GM21786 (cell line): ENCODE measurements around the gene TSPAN14.
A peak's percentile ranks its signal among the peaks of the same experiment; 100 is the strongest.

Experiments
- ATAC-seq: cut with Tn5 transposase; IDR thresholded peaks from one replicate; pipeline ENCODE4 v1.9.1; 2021; ENCODE audit not compliant: unreplicated experiment

Gene TSPAN14

DNA sequence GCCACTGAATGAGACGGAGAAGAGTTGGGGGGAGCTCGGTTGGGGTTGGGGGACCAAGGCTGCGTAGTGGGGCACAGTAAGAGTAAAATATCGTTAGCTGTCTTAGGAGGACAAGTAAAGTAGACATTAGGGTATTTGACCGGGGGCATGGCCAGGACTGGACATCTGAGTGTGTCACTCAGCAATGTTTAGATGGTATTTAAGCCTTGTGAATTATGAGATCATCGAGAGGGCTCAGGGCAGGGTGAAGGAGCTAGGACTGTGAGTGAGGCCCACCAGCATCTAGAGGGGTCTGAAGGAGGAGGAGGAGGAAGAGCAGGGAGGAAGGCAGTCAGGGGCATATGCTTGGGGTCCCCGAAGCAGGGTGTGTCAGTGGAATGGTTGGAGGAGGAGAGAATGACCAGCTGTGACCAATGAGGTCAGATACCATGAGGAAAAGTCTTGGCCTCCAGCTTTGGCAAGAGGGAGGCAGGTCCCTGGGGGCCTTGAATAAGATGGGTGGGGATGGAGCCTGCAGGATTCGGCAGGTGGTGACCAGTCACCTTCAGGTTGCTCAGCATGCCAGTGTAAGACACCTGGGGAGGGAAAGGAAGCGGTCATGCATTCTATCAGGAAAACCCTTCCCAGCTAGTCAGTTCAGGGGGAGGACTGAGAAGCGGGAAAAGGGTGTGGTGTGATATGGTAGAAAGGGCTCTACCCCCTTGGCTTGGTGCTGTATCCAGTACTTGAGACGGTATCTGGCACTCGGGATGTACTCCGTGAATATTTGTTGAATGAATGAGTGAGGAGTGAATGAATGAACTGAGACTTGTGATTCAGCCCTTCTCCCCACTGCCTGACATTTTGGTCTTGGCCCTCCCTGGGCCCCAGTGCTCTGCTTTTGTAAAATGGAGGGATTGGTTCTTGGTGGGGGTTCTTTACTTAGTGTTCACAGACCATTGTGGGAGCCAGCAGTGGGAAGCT, 48.8 kb downstream of the TSPAN14 start:
- no peak for ATAC-seq

DNA sequence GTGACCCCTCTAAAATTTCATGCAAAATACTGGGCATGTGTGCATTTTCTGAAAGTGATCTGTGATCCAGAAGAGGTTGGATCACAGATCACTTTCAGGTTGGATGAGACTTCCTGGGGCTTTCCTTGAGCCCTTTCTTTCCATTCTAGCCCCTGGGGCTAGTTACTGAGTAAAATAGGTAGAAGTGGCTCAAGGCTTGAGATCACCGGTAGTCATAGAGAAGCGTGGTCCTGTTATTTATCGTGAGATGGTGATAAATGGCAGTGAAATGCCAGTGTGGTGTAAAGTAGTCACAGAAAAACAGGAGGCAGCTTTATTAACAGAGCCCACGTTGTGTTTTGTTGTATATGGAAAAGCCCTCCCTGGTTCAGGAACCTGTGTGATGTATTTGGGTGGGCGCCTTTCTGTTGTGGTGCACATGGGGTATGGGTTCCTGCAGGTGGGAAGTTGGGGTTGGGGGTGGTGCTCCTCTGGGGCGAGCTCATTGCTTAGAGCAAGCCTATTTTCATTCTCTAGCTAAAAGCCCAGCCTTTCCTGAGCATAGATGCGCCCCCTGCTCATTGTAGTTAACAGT, 49.6 kb downstream of the TSPAN14 start:
- ATAC-seq: no peak

DNA sequence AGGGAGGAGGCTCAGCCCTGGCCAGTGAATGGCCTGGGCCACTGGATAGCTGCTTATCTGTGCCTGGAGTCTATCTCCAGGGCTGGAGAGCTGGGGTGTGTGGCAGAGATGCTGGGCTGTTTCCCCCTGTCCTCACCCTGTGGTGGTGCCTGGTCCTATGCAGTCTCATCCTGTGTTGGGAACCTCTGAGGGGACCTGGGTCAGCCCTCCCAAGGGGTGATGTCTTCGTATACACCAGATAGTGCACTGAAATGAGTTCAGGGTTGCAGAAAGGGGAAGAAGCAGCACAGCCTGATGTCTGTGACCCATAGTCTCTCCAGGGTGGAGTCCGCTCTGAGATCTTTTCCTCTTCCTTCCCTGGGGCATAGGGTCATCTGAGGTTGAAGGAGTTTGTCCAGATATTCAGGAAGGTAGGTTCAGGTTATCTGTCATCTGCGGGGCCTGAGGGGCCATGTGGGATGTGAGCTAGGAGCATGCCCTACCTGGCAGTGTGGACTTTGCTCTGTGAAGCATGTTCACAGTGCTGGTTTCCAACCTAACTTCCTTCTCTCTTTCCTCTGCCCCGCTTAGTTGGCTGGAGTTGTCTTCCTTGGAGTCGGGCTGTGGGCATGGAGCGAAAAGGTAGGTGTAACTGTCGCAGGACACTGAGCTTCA, 50.2 kb downstream of the TSPAN14 start:
- ATAC-seq: no peak

DNA sequence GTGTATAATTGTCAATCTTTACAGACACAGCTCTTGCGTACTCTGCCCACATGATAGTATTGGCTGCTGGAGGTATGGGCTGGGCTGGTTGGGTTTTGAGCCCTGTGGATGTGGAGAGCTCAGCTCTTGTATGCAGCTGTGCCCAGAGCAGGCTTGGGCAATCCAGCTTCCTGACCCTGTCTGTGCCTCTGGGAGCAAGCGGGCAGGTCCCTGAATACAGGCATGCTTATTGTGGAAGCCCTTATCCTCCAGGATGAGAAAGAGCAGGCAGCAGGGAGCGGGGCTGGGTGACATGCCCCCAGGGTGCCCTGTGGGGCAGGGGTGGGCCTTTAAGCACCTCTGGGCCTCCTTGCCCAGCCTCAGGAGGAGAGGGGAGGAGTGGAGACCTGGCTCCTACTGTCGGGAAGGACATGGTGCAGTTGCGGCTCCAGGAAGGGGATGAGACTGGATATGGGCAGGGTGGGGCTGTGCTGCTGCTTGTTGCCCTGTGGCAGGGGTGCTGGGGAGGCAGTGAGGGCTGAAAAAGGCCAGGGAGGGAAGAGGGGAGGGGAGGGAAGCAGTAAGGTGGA, 50.9 kb downstream of the TSPAN14 start:
- no peak for ATAC-seq

DNA sequence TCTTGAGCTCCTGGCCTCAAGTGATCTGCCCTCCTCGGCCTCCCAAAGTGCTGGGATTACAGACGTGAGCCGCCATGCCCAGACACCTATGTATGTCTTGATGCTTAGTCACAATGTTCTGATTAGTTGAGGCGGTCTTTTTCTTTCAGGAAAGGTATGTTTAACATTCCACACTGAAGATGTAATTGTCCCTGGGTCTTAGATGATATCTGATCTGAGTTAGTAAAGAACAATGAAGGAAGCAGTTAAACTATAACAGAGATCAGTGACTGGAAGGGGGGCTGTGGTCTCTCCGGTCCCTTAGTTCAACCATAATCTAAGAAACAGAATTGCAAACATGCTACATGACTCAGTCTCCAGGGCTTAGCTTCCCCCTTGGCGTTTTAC, 52.1 kb downstream of the TSPAN14 start:
- no peak for ATAC-seq

DNA sequence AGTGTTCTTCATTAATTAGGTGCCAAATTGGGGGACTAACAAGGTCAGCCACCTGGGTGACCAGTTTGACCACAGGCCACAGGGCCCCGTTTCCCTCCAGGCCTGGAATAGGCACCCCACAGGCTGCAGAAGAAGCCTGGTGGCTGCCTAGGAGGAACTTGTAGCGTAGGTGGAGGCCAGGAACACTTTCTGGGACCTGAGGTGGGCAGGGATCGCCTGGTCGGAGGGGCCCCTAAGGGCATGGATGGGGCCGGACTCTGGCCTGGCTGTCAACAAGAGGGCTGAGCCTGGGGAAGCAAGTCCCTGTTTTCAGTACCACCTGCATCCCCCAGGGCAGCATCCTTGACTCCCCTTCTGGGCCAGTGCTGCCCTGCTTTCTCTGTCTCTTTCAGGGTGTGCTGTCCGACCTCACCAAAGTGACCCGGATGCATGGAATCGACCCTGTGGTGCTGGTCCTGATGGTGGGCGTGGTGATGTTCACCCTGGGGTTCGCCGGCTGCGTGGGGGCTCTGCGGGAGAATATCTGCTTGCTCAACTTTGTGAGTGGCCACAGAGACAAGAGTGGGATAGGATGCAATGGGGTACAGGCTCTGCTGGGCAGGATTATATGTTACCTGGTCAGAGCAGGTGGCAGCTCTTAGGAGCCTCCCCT, 52.9 kb downstream of the TSPAN14 start:
- ATAC-seq: no peak

DNA sequence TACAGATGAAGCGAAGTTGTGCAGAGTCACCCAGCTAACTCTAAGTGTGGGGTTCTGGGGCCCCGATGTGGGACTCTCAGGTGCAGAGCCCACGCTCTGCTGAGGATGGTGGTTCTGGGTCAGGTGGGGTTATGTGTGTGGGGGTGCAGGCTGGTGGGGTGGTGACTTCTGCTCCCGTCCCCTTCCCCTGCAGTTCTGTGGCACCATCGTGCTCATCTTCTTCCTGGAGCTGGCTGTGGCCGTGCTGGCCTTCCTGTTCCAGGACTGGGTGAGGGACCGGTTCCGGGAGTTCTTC, 54.9 kb downstream of the TSPAN14 start:
- ATAC-seq: no peak

DNA sequence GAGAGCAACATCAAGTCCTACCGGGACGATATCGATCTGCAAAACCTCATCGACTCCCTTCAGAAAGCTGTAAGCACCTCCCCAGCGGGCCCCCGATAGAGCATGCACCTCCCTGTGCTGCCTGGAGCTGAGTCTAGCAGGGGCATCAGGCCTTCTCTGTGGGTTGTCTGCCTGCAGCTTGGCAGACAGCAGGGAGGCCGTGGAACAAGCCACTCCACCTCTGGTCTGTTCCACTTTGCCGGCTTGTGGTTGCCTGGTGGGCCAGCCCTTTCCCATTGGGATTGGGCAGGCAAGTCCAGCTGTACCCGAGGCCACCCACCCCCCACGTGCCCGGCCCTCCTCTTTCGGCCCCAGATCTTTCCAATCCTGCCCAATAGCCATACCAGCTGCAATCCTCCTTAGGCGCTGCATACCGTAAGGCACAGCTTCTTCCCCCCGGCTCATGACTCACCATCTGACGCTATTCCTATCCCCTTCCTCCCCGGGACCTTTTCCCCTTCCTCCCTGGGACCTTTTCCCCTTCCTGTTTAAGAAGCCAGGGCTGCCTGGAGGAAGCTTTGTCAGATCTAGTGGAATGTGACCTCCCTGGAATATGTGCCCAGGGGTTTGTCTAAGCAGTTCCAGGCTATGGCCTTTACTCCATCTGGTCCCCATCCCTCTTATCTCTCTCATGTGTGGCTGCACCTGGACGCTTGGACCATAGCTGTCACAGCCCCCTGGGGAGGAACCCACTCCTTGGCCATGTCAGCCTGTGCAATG, 55.5 kb downstream of the TSPAN14 start:
- no peak for ATAC-seq

DNA sequence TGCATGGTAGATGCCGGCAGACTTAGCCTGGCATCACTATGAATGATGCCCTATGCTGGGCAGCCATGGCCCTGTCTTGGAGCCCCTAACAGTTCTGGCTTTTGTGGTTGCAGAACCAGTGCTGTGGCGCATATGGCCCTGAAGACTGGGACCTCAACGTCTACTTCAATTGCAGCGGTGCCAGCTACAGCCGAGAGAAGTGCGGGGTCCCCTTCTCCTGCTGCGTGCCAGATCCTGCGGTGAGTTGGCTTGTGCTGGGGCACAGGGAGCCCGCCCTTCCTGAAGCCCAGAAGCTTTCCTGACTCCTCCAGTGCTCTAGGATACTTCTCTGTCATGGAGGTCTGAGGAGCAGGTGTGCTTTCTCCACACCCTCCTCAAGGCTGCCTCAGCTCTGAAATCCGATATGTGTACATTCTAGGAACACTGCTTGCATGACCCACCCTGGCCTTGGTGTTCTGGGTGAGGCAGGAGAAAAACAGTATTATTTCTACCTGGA, 58.0 kb downstream of the TSPAN14 start:
- no peak for ATAC-seq

DNA sequence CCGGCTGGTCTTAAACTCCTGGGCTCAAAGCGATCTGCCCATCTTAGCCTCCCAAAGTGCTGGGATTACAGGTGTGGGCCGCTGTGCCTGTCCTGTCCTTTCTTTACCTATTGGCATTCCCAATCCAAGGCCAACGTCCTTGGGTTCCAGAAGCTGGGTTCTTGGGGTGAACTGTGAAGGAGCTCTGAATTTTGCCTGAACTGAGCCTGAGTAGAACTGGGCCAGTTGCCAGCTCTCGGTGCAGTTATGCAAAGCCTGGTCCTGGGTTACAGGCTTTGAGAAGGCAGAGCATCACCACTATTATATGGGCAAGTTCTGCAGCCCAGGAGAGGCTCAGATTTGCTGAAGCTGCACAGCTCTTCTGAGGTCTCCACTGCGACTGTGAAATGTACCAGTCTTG, 59.0 kb downstream of the TSPAN14 start:
- no peak for ATAC-seq

DNA sequence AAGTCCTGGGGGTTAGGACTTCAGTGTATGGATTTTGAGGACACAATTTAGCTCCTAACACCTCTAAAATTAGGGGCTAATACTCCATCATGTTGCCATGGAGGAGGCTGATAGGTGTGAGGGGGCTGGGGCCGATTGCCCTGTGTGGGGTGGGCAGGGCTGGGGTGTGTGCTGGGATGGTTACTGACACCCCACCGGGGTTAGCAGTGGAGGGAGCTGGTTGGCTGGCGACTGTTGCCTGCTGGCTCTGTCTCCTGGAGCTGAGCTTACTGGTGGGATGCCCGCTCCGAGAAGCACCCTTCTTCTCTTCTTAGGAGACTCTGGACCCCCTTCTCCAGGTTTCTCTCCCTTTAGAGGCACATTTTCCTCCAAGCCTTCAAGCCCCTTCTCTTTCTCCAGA, 61.4 kb downstream of the TSPAN14 start:
- no peak for ATAC-seq

DNA sequence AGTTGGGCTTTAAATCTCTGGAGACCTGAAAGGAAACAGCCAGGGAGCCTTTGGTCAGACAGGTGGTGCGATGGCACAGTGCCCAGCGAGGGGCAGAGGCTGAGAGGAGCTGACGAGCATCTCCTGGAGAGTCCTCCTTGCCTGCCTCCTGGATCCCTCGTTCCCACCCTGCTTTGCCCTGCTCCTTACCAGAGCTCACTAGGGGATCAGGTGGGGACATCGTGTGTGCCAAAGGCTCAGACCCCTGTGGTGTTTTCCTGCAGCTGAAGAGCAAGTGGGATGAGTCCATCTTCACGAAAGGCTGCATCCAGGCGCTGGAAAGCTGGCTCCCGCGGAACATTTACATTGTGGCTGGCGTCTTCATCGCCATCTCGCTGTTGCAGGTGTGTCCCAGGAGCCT, 61.8 kb downstream of the TSPAN14 start:
- no peak for ATAC-seq

DNA sequence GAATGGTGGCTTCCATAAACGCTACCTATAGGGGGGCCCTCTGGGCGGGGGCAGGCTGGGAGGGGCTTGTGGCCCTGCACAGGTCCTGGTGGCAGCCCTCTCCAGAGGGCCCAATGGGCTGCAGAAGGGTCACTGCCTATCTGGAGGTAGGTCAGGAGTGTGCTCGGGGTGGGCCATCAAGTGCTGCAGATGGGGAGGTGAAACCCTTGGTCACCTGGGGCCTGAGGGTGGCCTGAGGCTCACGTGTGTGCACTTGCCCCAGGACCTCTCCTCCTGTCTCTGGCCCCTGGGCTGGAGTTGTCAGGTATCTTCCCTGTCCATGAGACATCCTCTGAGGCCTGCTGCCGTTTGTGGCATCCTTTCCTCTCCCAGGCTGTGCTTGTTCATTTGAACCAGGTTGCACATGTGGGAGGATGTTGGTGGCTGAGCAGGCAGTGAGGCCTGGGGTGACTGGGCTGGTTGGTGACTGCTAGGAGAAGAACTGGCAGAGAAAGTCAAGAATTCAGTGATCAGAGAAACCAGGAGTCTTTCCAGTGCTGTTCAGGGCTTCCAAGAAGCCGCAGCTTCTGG, 62.5 kb downstream of the TSPAN14 start:
- no peak for ATAC-seq

DNA sequence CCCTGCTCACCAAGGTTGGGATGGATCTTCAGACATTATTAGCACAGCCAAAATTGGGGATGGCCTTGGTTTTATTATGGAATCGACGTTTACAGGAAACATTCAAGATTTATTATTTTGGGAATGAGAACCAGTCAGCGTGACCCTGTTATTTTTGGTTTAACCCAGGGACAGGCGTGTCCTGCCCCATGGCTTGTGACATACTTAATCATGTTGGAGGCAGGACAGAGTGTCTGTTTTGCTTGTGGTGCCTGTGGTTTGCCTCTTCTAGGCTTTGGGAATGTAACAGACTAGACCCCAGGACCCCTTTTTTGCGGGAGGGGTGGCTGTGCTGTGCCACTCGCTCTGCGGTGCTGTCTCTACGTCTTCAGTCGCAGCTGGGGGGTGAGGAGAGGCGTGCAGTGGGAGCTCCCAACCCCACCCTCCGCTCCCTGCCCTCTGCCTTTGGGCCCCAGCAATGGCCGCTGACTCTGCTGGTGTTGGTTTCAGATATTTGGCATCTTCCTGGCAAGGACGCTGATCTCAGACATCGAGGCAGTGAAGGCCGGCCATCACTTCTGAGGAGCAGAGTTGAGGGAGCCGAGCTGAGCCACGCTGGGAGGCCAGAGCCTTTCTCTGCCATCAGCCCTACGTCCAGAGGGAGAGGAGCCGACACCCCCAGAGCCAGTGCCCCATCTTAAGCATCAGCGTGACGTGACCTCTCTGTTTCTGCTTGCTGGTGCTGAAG, 63.5 kb downstream of the TSPAN14 start:
- no peak for ATAC-seq

DNA sequence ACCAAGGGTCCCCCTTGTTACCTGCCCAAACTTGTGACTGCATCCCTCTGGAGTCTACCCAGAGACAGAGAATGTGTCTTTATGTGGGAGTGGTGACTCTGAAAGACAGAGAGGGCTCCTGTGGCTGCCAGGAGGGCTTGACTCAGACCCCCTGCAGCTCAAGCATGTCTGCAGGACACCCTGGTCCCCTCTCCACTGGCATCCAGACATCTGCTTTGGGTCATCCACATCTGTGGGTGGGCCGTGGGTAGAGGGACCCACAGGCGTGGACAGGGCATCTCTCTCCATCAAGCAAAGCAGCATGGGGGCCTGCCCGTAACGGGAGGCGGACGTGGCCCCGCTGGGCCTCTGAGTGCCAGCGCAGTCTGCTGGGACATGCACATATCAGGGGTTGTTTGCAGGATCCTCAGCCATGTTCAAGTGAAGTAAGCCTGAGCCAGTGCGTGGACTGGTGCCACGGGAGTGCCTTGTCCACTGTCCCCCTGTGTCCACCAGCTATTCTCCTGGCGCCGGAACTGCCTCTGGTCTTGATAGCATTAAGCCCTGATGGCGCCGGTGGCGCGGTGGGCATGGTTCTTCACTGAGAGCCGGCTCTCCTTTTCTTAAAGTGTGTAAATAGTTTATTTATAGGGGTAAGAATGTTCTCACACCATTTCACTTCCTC, 64.2 kb downstream of the TSPAN14 start:
- peak; percentile 35 for ATAC-seq

DNA sequence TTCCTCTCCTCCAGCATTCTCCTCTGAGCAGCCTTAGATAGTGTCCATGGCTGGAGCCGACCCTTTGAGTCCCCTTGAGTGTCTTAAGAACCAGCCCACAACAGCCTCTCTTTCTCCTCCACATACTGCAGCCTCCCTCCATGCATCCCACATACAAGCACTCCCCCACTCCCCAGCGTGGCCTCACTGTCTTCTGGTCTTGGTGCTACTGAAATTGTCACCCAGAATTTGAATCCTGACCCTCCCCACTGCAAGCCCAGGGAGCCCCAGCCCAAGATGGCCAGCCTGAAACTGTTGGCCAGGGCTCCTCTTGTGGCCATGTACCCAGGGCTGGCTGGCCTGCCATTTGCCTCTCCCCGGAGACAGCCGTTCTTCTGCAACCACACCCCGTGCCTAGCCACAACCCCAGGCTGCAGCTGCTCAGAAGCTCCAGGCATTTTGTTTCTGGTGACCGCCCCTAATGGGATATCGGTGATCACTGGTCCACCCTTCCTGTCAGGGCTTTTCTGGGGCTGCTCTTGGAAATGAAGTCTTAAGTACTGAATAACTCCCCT, 64.8 kb downstream of the TSPAN14 start:
- no peak for ATAC-seq

DNA sequence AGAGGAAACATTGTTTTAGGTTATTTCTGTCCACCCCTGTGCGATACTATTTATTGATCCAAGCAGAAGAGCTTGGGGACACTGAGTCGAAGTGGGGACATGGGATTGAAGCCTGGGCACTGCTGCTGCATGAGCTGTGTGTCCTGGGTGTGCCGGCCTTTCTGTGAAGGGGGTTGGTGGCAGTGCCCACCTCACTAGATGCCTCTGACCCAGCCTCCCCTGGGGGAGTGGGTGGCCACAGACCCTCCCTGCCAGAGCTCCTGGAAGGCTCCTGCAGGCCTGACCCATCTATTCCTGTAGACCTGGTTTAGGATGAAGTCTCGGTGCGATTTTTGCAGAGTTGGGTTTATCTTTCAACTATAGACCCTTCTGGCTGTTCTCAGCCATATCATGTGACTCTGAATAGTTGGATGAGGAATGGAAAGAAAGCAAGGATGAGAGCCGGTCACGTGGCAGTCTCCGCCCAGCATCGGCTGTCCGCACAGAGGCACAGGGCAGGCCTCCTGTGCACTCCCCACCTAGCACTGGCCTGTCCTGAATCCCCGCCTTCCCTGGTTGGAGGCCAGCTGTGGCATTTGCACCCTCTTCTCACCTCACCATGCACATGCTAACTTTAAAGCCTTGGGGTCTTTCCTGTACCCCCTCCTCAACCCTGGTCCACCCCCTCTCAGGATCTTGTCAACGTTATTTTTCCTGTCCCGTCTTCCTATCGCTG, 66.0 kb downstream of the TSPAN14 start:
- ATAC-seq: no peak
